IPS-18c (cell line): ENCODE data around the gene CPNE1.
A peak's percentile ranks its signal among the peaks of the same experiment; 100 is the strongest.

Experiments
- H3K4me3 ChIP-seq: 2 replicates; pipeline ENCODE4 v1.7.0; 2013; ENCODE audit warnings: low read depth, mild to moderate bottlenecking, low read length, moderate library complexity; ENCODE audit not compliant: insufficient read depth
- H3K9me3 ChIP-seq: one replicate; pipeline ENCODE4 v1.6.1; 2013; ENCODE audit warnings: mild to moderate bottlenecking, low read length, moderate library complexity; ENCODE audit not compliant: control insufficient read depth, insufficient read depth

The CPNE1 gene

GRCh38 chr20:35663516-35664465 is 909 bp downstream of the CPNE1 start:
- Histone ChIP-seq H3K9me3 (no peaks in the 10 kb centered on the region), H3K4me3 (peak overlapping the region; percentile 84)

- H3K9me3 ChIP-seq: no peaks in the 10 kb centered on the region
- H3K4me3 ChIP-seq: peak overlapping the region; percentile 38
Observed at GRCh38 chr20:35662551-35662950, 2.1 kb downstream of the CPNE1 start.

- H3K4me3 ChIP-seq: no peak overlapping the region
- no peaks in the 10 kb centered on the region for H3K9me3 ChIP-seq
Observed at GRCh38 chr20:35661908-35662307, 2.8 kb downstream of the CPNE1 start.

GRCh38 chr20:35661053-35661452 is 3.6 kb downstream of the CPNE1 start:
- Histone ChIP-seq H3K9me3 (no peaks in the 10 kb centered on the region), H3K4me3 (no peak overlapping the region)

GRCh38 chr20:35660122-35660937 is 4.4 kb downstream of the CPNE1 start:
- Histone ChIP-seq H3K9me3 (no peaks in the 10 kb centered on the region), H3K4me3 (no peak overlapping the region)

GRCh38 chr20:35657271-35657670 is 7.4 kb downstream of the CPNE1 start:
- Histone ChIP-seq H3K4me3 (no peak overlapping the region), H3K9me3 (no peaks in the 10 kb centered on the region)

- Histone ChIP-seq H3K4me3 (no peak overlapping the region), H3K9me3 (no peaks in the 10 kb centered on the region)
Observed at GRCh38 chr20:35654415-35654814, 10.3 kb downstream of the CPNE1 start.

GRCh38 chr20:35653893-35654292 is 10.8 kb downstream of the CPNE1 start:
- H3K9me3 ChIP-seq: no peaks in the 10 kb centered on the region
- H3K4me3 ChIP-seq: no peak overlapping the region

- H3K4me3 ChIP-seq: no peak overlapping the region
- H3K9me3 ChIP-seq: no peaks in the 10 kb centered on the region
Observed at GRCh38 chr20:35653430-35653734, 11.3 kb downstream of the CPNE1 start.

GRCh38 chr20:35652641-35653429 is 11.9 kb downstream of the CPNE1 start:
- Histone ChIP-seq H3K9me3 (no peaks in the 10 kb centered on the region), H3K4me3 (no peak overlapping the region)

- H3K4me3 ChIP-seq: no peak overlapping the region
Observed at GRCh38 chr20:35651958-35652357, 12.7 kb downstream of the CPNE1 start.

GRCh38 chr20:35650632-35651031 is 14.1 kb downstream of the CPNE1 start:
- H3K4me3 ChIP-seq: no peak overlapping the region
- no peaks in the 10 kb centered on the region for H3K9me3 ChIP-seq

More at GRCh38 chr20:35651958-35652357, 12.7 kb downstream of the CPNE1 start:
- no peaks in the 10 kb centered on the region for H3K9me3 ChIP-seq

- no peaks in the 10 kb centered on the region for H3K9me3 ChIP-seq
Observed at GRCh38 chr20:35648836-35649235, 15.9 kb downstream of the CPNE1 start.

GRCh38 chr20:35644806-35645205 is 19.9 kb downstream of the CPNE1 start:
- no peaks in the 10 kb centered on the region for H3K9me3 ChIP-seq
- no peak overlapping the region for H3K4me3 ChIP-seq

More at GRCh38 chr20:35648836-35649235, 15.9 kb downstream of the CPNE1 start:
- no peak overlapping the region for H3K4me3 ChIP-seq

- no peaks in the 10 kb centered on the region for H3K9me3 ChIP-seq
- H3K4me3 ChIP-seq: no peak overlapping the region
Observed at GRCh38 chr20:35643045-35643444, 21.7 kb downstream of the CPNE1 start.

GRCh38 chr20:35641743-35642142 is 23.0 kb downstream of the CPNE1 start:
- no peaks in the 10 kb centered on the region for H3K9me3 ChIP-seq

GRCh38 chr20:35640724-35641123 is 24.0 kb downstream of the CPNE1 start:
- no peaks in the 10 kb centered on the region for H3K9me3 ChIP-seq
- H3K4me3 ChIP-seq: no peak overlapping the region

More at GRCh38 chr20:35641743-35642142, 23.0 kb downstream of the CPNE1 start:
- no peak overlapping the region for H3K4me3 ChIP-seq
